HCT116 (cell line): ENCODE data around the gene SDK1. TPM values are rescaled to one million over a fixed set of nuclear protein-coding genes. Genes with fewer than 3 reads are reported as not detected.

ENCODE experiments used
- ATAC-seq: fragments of 200-7000 bp; cut with Tn5 transposase; 2 replicates; pipeline ENCODE4 v1.9.1; 2020; ENCODE audit warnings: mild to moderate bottlenecking, moderate library complexity
- BruUV-seq: library from RNA; stranded (reverse); fragments of 400-500 nt; replicated peaks from 2 replicates; lab custom pipeline; 2021; lab: Mats Ljungman, UMichigan
- CTCF ChIA-PET: fragments of 300-600 bp; sonication (Branson Sonifier 250); formaldehyde crosslinking; loops from one replicate; lab custom pipeline; 2021; ENCODE audit warnings: antibody characterized with exemption; lab: Charles Lee
- POLR2A ChIA-PET: fragments of 300-600, 350-600 bp; sonication (Branson Sonifier 250); formaldehyde crosslinking; loops from one replicate; lab custom pipeline; 2021; ENCODE audit warnings: antibody characterized with exemption; lab: Charles Lee
- RAD21 ChIA-PET, 2 experiments: fragments of 300-600 bp; sonication (Branson Sonifier 250); formaldehyde crosslinking; loops; one replicate each; lab custom pipeline; 2023; ENCODE audit warnings: low total read pairs in 2 of 2; ENCODE audit not compliant: uncharacterized antibody in 2 of 2, unreplicated experiment in 2 of 2, low non-redundant PET in 1 of 2; lab: Charles Lee
- DNase-seq: peaks from one replicate; pipeline ENCODE4 v3.0.0-alpha.2; 2010; ENCODE audit warnings: low read depth, low spot score
- H2AFZ ChIP-seq: fragments of 200-600 bp; shearing (Covaris generic), sonication (generic); 2 replicates; pipeline ENCODE4 v1.6.1; 2017; ENCODE audit warnings: low read depth, mixed run types, mixed read lengths, antibody characterized with exemption, low read length; ENCODE audit not compliant: poor library complexity, severe bottlenecking
- H3K27ac ChIP-seq: 2 replicates; pipeline ENCODE4 v1.5.1; 2012; ENCODE audit warnings: low read depth, low read length
- H3K27me3 ChIP-seq: fragments of 200-600 bp; sonication (generic); 2 replicates; pipeline ENCODE4 v1.6.1; 2016; ENCODE audit warnings: mixed run types, low read length, mixed read lengths; ENCODE audit not compliant: insufficient read depth
- H3K36me3 ChIP-seq, 2 experiments: fragments of 200-500 bp in 1 of 2; fragments of 200-600 bp in 1 of 2; sonication (Bioruptor generic) in 1 of 2; sonication (generic) in 1 of 2; 2 replicates each; pipeline versions ENCODE4 v1.5.1 to v1.6.1; 2014 to 2016; ENCODE audit warnings: low read length in 2 of 2, inconsistent platforms in 1 of 2, mixed read lengths in 1 of 2, mixed run types in 1 of 2; ENCODE audit not compliant: insufficient read depth in 2 of 2, control insufficient read depth in 1 of 2
- H3K4me1 ChIP-seq, 2 experiments: fragments of 200-600 bp in 1 of 2; sonication (generic) in 1 of 2; 2 replicates each; pipeline versions ENCODE4 v1.5.1 to v1.6.1; 2012 to 2017; ENCODE audit warnings: low read length in 2 of 2, inconsistent platforms in 1 of 2, mild to moderate bottlenecking in 1 of 2, mixed read lengths in 1 of 2, mixed run types in 1 of 2, moderate library complexity in 1 of 2; ENCODE audit not compliant: insufficient read depth in 2 of 2, control insufficient read depth in 1 of 2
- H3K4me2 ChIP-seq: fragments of 200-600 bp; sonication (generic); 2 replicates; pipeline ENCODE4 v1.6.1; 2017; ENCODE audit warnings: mixed run types, low read length, mixed read lengths
- H3K4me3 ChIP-seq, 2 experiments: fragments of 200-600 bp in 1 of 2; sonication (generic) in 1 of 2; replicated peaks in 1 of 2; 2 replicates each; pipeline ENCODE4 v1.5.1; 2011 to 2016; ENCODE audit warnings: low read length in 2 of 2, control low read depth in 1 of 2, low read depth in 1 of 2, mild to moderate bottlenecking in 1 of 2, mixed read lengths in 1 of 2, mixed run types in 1 of 2
- H3K79me2 ChIP-seq: fragments of 200-600 bp; sonication (generic); 2 replicates; pipeline ENCODE4 v1.6.1; 2017; ENCODE audit warnings: mild to moderate bottlenecking, mixed run types, low read length, moderate library complexity, mixed read lengths; ENCODE audit not compliant: insufficient read depth
- H3K9ac ChIP-seq: fragments of 200-600 bp; sonication (generic); 2 replicates; pipeline ENCODE4 v1.6.1; 2016; ENCODE audit warnings: low read length, mixed read lengths
- H3K9me2 ChIP-seq: fragments of 200-600 bp; sonication (generic), shearing (Covaris generic); 2 replicates; pipeline ENCODE4 v1.6.1; 2017; ENCODE audit warnings: mixed run types, mild to moderate bottlenecking, moderate library complexity; ENCODE audit not compliant: insufficient read depth
- H3K9me3 ChIP-seq, 2 experiments: fragments of 200-500 bp in 1 of 2; fragments of 200-600 bp in 1 of 2; sonication (Bioruptor generic) in 1 of 2; sonication (generic) in 1 of 2; 2 replicates each; pipeline ENCODE4 v1.6.1; 2014 to 2017; ENCODE audit warnings: low read length in 2 of 2, mixed read lengths in 2 of 2, inconsistent platforms in 1 of 2, low read depth in 1 of 2, mild to moderate bottlenecking in 1 of 2, mixed run types in 1 of 2, moderate library complexity in 1 of 2; ENCODE audit not compliant: control insufficient read depth in 1 of 2, insufficient read depth in 1 of 2
- H4K20me1 ChIP-seq: fragments of 200-600 bp; sonication (generic), shearing (Covaris generic); 2 replicates; pipeline ENCODE4 v1.6.1; 2017; ENCODE audit warnings: mixed run types, mild to moderate bottlenecking, moderate library complexity; ENCODE audit not compliant: insufficient read depth
- CBX3 ChIP-seq: IDR thresholded peaks from 2 replicates; pipeline ENCODE4 v1.6.1; 2012; ENCODE audit warnings: low read depth
- ELF1 ChIP-seq: IDR thresholded peaks from 2 replicates; pipeline ENCODE4 v1.6.1; 2012; ENCODE audit warnings: low read depth, borderline replicate concordance
- EZH2phosphoT487 ChIP-seq: fragments of 200-600 bp; IDR thresholded peaks from 2 replicates; pipeline ENCODE4 v1.6.1; 2018; ENCODE audit warnings: antibody characterized with exemption, borderline replicate concordance
- JUND ChIP-seq: IDR thresholded peaks from 2 replicates; pipeline ENCODE4 v1.6.1; 2012
- SIN3A ChIP-seq: IDR thresholded peaks from 2 replicates; pipeline ENCODE4 v1.6.1; 2012; ENCODE audit warnings: low read depth
- SRF ChIP-seq: IDR thresholded peaks from 2 replicates; pipeline ENCODE4 v1.6.1; 2012; ENCODE audit warnings: low read depth
- ZFX ChIP-seq: fragments of 450-650 bp; IDR thresholded peaks from 2 replicates; pipeline ENCODE4 v1.6.1; 2017
- ZNF274 ChIP-seq: fragments of 200-500 bp; sonication (Bioruptor generic); IDR thresholded peaks from 2 replicates; pipeline ENCODE4 v1.6.1; 2014; ENCODE audit warnings: mild to moderate bottlenecking, low read depth, low read length, inconsistent platforms
- intact Hi-C: fragments of 100-400 bp; cut with micrococcal nuclease; formaldehyde crosslinking; loops from 2 replicates; pipeline ENCODE4 v1.10.0; 2022
- total RNA-seq: library from RNA; stranded (reverse); gene quantifications from one replicate; pipeline ENCODE4 v1.2.1, GENCODE V29; 2021; ENCODE audit not compliant: unreplicated experiment
- TF ChIP-seq, protein P1 (sequence below), 3 experiments: fragments of 200-600 bp in 1 of 3; sonication (generic) in 1 of 3; IDR thresholded peaks in 2 of 3; conservative IDR thresholded peaks in 1 of 3; 2 replicates each; pipeline ENCODE4 v1.5.1; 2012 to 2017; ENCODE audit warnings: low read depth in 2 of 3, low read length in 2 of 3, antibody characterized with exemption in 1 of 3, borderline replicate concordance in 1 of 3, control low read depth in 1 of 3, mild to moderate bottlenecking in 1 of 3, mixed read lengths in 1 of 3, mixed run types in 1 of 3, moderate library complexity in 1 of 3; ENCODE audit not compliant: insufficient read depth in 1 of 3
- TF ChIP-seq, protein P2 (sequence below): IDR thresholded peaks from 2 replicates; pipeline ENCODE4 v1.6.1; 2012
- TF ChIP-seq, protein P3 (sequence below): IDR thresholded peaks from 2 replicates; pipeline ENCODE4 v1.6.1; 2012

The SDK1 gene
- total RNA-seq, 1 experiment from 2014 or later: 0.05 TPM

GRCh38 chr7:3289996-3290395 is 11.1 kb upstream of the SDK1 start (continued):
- TF ChIP-seq, protein P1, sequence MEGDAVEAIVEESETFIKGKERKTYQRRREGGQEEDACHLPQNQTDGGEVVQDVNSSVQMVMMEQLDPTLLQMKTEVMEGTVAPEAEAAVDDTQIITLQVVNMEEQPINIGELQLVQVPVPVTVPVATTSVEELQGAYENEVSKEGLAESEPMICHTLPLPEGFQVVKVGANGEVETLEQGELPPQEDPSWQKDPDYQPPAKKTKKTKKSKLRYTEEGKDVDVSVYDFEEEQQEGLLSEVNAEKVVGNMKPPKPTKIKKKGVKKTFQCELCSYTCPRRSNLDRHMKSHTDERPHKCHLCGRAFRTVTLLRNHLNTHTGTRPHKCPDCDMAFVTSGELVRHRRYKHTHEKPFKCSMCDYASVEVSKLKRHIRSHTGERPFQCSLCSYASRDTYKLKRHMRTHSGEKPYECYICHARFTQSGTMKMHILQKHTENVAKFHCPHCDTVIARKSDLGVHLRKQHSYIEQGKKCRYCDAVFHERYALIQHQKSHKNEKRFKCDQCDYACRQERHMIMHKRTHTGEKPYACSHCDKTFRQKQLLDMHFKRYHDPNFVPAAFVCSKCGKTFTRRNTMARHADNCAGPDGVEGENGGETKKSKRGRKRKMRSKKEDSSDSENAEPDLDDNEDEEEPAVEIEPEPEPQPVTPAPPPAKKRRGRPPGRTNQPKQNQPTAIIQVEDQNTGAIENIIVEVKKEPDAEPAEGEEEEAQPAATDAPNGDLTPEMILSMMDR (IDR thresholded peaks at IDR 0.05 in 2 of 3, conservative IDR thresholded peaks at IDR 0.05 in 1 of 3; ENCODE audit: borderline replicate concordance in 1 of 3, insufficient read depth in 1 of 3, low read depth in 2 of 3, low read length in 2 of 3): no peak
- TF ChIP-seq EZH2phosphoT487 (no peak), ELF1 (no peak), JUND (no peak), SRF (no peak)

DNA sequence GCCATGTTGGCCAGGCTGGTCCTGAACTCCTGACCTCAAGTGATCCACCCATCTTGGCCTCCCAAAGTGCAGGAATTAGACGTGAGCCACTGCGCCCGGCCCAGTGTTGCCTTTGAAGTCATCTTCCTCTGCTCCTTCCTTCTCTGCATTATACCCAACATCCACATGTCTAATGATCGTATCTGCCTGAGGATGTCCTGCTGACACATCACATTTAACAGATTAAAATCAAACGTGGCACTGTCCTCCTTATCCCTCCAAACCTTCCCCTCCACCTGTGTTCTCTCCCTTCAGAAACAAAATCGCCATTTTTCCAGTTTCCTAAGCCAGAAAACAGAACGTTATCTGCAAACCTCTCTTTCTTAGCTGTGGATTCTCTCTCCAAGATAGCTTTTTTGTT is 8.4 kb upstream of the SDK1 start:
- no peaks in the 10 kb centered on the region for H4K20me1 ChIP-seq
- 0 out of 2 replicates have a peak, but pooled peaks cover 3% of the 10 kb centered on the region for H3K27me3 ChIP-seq
- H3K4me2 ChIP-seq: no peak overlapping the region
- no peak overlapping the region for H2AFZ ChIP-seq
- ATAC-seq (no peak), DNase-seq (no peak)
- no peaks in the 10 kb centered on the region for H3K79me2 ChIP-seq
- no peaks in the 10 kb centered on the region for H3K36me3 ChIP-seq
- intact Hi-C loops: no loop called here
- H3K27ac ChIP-seq: no peak overlapping the region
- BruUV-seq: no TSS peak
- no peaks in the 10 kb centered on the region for H3K4me1 ChIP-seq
- RAD21 ChIA-PET: no interaction called here
- TF ChIP-seq ELF1 (no peak), ZNF274 (no peak), JUND (no peak), EZH2phosphoT487 (no peak), SIN3A (no peak), SRF (no peak), CBX3 (no peak), ZFX (no peak)
- TF ChIP-seq, protein P2, sequence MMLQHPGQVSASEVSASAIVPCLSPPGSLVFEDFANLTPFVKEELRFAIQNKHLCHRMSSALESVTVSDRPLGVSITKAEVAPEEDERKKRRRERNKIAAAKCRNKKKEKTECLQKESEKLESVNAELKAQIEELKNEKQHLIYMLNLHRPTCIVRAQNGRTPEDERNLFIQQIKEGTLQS: no peak
- TF ChIP-seq, protein P3, sequence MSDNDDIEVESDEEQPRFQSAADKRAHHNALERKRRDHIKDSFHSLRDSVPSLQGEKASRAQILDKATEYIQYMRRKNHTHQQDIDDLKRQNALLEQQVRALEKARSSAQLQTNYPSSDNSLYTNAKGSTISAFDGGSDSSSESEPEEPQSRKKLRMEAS: no peak
- H3K9ac ChIP-seq: no peak overlapping the region
- no peaks in the 10 kb centered on the region for H3K9me3 ChIP-seq
- no peak overlapping the region for H3K4me3 ChIP-seq
- H3K9me2 ChIP-seq: no peaks in the 10 kb centered on the region
- CTCF ChIA-PET: no interaction called here
- POLR2A ChIA-PET: no interaction called here
